ENCODE data around the gene SIX2. TPM values are rescaled to one million over a fixed set of nuclear protein-coding genes. Genes with fewer than 3 reads are reported as not detected.
A peak's percentile ranks its signal among the peaks of the same experiment; 100 is the strongest.
"Not testable (repeated sequence)": the region's sequence is repeated elsewhere in the genome, so short reads cannot be mapped to it uniquely, and the experiment has no call there.

SIX2 gene
- total RNA-seq, result not detected

DNA sequence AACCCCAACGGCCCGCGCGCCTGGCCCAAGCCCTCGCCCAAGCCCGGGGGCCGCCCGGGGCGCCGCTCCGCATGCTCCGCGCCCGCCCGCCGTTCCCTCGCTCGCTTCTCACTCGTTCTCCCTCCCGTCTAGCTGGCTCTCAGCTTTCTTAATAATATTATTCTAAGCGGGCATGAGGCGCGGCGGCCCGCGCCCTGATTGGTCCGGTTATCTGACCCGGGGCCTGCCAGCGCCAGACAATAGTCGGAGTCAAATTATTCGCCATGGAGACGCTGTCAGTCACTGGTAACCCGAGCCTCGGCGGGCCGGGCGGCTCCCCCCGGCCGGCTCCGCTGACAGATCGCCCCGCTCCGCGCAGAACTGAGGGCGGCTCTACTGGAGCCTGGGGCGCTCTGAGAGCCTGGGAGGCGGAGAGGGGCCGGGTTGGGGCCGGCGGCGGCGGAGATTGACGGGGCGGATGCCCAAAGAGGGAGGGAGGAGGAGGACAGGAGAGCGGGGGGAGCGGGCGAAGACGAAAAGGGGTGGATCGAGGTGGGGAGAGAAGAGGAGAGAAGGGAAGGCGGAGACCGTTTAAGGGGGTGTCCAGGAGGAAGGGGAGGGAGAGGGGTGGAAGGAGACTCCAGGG, at the start of gene SIX2:
TSS of gene SIX2 (minus strand) at position 150 of the 625 bp plus-strand sequence. CDS start 342 bp downstream, outside the sequence.
- no peaks in the 10 kb centered on the region for H3K9me3 Mint-ChIP-seq
- no peak within 1 kb of the TSS for H3K27ac Mint-ChIP-seq
- peak within 1 kb of the TSS; percentile 72 for H3K4me3 Mint-ChIP-seq
- peaks cover 90% of the 10 kb centered on the region for H3K27me3 Mint-ChIP-seq
- DNase-seq, result no peak
- no peaks in the 10 kb centered on the region for H3K36me3 Mint-ChIP-seq
- peaks cover 16% of the 10 kb centered on the region for H3K4me1 Mint-ChIP-seq

DNA sequence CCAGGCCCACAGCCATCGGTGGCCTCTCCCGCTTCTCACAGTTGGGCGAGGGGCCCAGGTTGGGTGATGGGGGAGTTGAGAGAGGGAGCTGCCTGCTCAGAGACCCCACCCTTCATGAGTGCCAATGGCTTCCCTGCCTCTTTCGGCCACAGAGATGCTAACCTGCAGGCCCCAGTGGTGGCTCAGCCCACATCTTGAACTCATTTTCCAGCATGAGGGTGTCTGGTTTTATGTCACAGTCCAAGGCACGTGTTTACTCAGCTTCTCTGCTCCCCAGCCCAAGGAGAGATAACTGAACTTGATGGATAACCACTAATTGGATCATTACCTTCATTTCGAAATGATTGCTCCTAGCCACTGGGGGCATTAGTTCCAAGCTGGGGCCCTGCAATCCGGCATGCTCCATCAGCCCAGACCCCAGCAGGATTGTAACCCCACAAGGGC, 45.9 kb upstream of the SIX2 start:
- Mint-ChIP-seq H3K4me1 (no peaks in the 10 kb centered on the region), H3K27ac (no peak overlapping the region), H3K36me3 (no peaks in the 10 kb centered on the region), H3K9me3 (no peaks in the 10 kb centered on the region), H3K27me3 (peaks cover 3% of the 10 kb centered on the region), H3K4me3 (no peak overlapping the region)
- no peak for DNase-seq

DNA sequence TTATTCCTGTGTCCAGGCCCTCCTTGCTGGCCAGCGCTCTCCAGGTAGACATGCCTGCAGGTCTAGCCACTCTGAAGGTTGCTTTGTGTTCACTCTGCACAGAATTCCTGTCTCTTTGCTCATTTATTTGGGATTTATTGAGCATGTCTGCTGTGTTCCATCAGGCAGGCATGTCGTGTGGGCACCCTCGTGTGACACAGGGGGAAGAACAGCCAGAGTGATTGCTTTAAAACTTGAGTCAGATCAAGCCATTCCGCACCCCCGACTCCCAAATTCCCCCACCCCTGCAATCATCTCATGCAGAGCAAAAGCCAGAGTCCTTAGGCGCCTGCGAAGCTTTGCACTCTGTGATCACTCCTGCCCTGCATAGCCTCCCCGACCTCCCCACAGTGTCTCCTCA, 44.7 kb upstream of the SIX2 start:
- no peaks in the 10 kb centered on the region for H3K4me1 Mint-ChIP-seq
- no peak overlapping the region for H3K4me3 Mint-ChIP-seq
- H3K27me3 Mint-ChIP-seq, result peaks cover 3% of the 10 kb centered on the region
- H3K27ac Mint-ChIP-seq, result no peak overlapping the region
- no peaks in the 10 kb centered on the region for H3K36me3 Mint-ChIP-seq
- no peak for DNase-seq
- no peaks in the 10 kb centered on the region for H3K9me3 Mint-ChIP-seq

DNA sequence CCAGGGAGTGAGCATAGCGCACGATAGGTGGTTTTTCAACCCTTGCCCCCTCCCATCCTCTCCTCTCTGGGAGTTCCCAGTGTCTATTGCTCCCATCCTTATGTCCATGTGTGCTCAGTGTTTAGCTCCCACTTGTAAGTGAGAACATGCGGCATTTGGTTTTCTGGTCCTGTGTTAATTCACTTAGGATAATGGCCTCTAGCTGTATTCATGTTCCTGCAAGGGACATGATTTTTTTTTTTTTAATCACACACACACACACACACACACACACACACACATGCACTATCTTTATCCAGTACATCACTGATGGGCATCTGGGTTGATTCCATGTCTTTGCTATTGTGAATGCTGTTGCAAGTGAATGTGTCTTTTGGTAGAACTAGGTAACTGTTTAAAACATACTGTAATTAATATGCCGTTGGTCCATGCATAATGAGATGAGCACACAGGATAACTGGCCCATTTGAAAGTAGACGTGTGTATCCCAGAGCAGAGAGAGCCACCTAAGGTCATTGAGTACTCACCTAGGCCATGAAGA, 43.2 kb upstream of the SIX2 start:
- Mint-ChIP-seq H3K36me3 (no peaks in the 10 kb centered on the region), H3K27ac (no peak overlapping the region), H3K9me3 (no peaks in the 10 kb centered on the region), H3K27me3 (peaks cover 3% of the 10 kb centered on the region), H3K4me3 (no peak overlapping the region), H3K4me1 (no peaks in the 10 kb centered on the region)
- DNase-seq, result no peak

DNA sequence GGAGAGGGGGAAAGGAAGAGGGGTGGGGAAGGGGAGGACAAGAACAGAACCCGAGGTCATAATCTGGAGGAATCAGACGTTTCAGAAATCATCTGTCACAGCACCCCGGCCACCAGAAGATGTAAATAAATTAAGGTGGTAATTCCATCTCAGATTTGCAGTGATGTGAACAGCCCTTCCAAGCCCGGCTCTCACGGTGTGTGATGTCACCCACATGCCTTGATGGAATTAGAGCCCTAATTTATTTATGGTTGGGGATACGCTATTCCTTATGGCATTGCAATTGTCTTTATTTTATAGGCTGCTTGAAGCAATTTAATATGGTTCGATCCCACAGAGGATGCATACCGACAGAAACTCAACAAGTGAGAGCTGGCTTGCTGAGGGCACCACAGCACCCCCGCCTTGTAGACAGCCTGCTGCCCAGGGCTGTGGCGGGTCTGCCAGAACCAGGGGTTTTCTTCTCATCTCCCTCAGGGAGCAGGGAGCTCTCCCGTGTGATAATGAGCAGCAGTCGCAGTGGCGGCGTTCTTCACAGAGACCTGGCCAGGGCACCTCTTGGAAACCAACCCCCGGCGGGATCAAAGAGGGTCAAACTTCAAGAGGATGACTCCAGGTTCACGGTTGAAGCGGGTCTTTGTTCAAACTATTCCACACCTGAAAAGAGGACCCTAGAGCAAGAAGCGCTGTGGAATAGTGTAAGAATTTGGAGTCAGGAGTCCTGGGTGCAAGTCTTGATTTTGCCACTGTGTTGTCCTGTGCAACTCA, 40.5 kb upstream of the SIX2 start:
- Mint-ChIP-seq H3K9me3 (no peaks in the 10 kb centered on the region), H3K36me3 (no peaks in the 10 kb centered on the region), H3K4me1 (no peaks in the 10 kb centered on the region), H3K4me3 (no peak overlapping the region), H3K27me3 (peaks cover 3% of the 10 kb centered on the region), H3K27ac (no peak overlapping the region)
- DNase-seq, result no peak

DNA sequence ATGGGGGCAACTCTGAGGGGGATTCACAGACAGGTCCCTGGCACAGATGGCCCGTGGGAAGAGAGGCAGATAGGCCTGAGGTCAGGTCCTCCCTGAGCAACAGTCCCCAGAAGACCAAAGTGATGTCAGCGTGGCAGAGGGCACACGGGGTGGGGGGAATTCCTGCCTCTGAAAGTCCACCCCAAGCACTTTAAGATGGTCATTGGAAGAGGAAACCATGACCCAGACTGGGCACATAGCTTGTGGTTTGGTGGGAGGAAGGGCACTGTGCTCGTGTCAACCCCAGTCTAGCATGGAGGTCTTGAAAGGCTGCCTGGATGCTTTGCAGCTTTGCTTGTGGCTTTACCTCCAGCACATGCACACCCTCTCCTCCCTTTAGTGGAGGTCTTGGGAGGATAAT, 38.0 kb upstream of the SIX2 start:
- no peak overlapping the region for H3K4me3 Mint-ChIP-seq
- no peak for DNase-seq
- no peak overlapping the region for H3K27ac Mint-ChIP-seq
- peaks cover 8% of the 10 kb centered on the region for H3K27me3 Mint-ChIP-seq
- H3K4me1 Mint-ChIP-seq, result no peaks in the 10 kb centered on the region
- H3K9me3 Mint-ChIP-seq, result no peaks in the 10 kb centered on the region
- H3K36me3 Mint-ChIP-seq, result no peaks in the 10 kb centered on the region

DNA sequence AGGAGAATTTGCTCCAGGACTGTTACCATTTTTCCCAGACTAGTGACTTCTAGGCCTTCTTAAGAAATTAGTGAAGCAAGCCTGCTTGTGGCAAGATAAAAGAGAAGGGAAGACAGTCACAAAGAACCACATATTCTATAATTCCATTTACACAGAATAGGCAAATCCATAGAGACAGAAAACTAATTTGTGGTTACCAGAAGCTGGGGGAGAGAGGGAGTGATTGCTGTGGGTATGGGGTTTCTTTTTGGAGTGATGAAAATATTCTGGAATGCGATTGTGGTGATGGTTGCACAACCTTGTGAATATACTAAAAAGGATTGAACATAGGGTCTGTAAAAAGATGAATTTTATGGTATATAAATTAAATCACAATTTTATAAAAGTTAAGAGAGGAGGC, 37.5 kb upstream of the SIX2 start:
- H3K27me3 Mint-ChIP-seq, result peaks cover 9% of the 10 kb centered on the region

DNA sequence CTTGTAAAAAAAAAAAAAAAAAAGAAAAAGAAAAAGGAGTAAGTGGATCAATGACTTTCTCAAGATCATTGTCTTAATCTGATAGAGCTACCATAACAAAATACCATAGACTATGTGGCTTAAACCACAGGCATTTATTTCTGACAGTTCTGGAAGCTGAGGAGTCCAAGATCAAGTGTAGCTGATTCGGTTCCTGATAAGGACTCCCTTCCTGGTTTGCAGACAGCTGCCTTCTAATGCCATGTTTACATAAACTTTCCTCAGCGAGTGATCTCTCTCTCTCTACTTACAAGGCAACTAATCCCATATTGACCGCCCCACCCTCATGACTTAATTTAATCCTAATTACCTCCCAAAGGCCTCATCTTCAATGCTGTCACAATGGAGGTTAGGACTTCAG, 36.5 kb upstream of the SIX2 start:
- H3K4me3 Mint-ChIP-seq, result no peak overlapping the region
- H3K27me3 Mint-ChIP-seq, result peaks cover 9% of the 10 kb centered on the region
- H3K9me3 Mint-ChIP-seq, result no peaks in the 10 kb centered on the region
- no peaks in the 10 kb centered on the region for H3K4me1 Mint-ChIP-seq
- H3K27ac Mint-ChIP-seq, result no peak overlapping the region
- DNase-seq, result no peak
- H3K36me3 Mint-ChIP-seq, result no peaks in the 10 kb centered on the region

More for the DNA sequence above, 37.5 kb upstream of the SIX2 start:
- Mint-ChIP-seq H3K4me3 (no peak overlapping the region), H3K36me3 (no peaks in the 10 kb centered on the region), H3K9me3 (no peaks in the 10 kb centered on the region), H3K4me1 (no peaks in the 10 kb centered on the region), H3K27ac (no peak overlapping the region)
- no peak for DNase-seq

DNA sequence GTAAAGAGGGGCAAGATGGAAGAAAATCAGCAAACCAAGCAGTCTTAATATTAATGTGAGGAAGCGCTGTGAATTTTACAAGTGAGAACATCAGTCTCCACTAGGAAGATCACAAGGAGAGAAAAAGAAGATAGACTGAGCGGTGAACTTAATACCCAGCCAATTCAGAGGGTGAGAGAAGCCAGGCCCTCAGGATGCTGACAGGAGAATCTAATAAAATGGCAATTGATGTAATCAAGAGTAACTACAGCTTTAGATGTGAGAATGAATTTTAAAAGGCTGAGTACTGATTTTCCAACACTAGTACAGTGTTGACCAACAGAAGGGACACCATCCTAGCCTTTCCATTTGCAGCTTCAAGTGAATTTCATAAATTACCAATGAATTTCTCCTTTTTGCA, 35.7 kb upstream of the SIX2 start:
- Mint-ChIP-seq H3K4me1 (no peaks in the 10 kb centered on the region), H3K27ac (no peak overlapping the region)

DNA sequence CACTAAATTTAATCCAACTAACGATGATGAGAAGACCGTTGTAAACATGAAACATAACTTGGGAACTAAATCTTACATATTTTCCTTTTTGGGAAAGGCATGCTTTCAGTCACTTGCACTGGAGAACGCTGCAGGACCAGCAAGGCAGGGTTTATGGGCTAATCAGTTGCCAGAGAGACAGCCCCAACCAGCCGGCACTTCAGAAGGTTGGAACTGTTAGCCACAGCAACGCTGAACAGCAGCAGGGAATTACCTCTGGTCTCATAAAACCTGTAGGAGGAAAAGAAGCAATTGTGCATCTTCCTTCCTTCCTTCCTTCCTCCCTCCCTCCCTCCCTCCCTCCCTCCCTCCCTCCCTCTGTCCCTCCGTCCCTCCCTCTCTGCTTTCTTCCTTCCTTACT, 33.9 kb upstream of the SIX2 start:
- no peak overlapping the region for H3K4me3 Mint-ChIP-seq
- no peak overlapping the region for H3K27ac Mint-ChIP-seq
- DNase-seq, result no peak
- H3K4me1 Mint-ChIP-seq, result no peaks in the 10 kb centered on the region
- peaks cover 12% of the 10 kb centered on the region for H3K27me3 Mint-ChIP-seq
- no peaks in the 10 kb centered on the region for H3K9me3 Mint-ChIP-seq
- no peaks in the 10 kb centered on the region for H3K36me3 Mint-ChIP-seq

More for the DNA sequence above, 35.7 kb upstream of the SIX2 start:
- no peaks in the 10 kb centered on the region for H3K9me3 Mint-ChIP-seq
- no peak overlapping the region for H3K4me3 Mint-ChIP-seq
- DNase-seq, result no peak
- H3K27me3 Mint-ChIP-seq, result peaks cover 9% of the 10 kb centered on the region
- no peaks in the 10 kb centered on the region for H3K36me3 Mint-ChIP-seq

DNA sequence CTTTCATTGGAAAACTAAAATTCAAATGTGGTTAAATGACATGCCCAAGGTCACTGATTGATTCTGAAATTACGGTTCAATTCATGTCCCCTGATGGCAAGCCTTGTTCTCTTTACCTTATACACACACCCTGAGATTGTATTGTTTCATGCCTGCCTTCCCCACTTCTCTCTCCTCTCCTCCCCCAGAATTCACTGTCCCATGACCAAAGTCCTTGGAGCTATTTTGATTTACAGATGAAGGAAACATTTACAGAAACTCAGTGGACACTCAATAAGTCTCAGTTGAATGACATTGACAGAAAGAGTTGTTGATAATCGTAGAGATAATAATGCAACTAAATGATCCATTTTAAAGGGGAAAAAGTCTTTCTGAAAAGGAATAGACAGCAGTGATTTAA, 33.1 kb upstream of the SIX2 start:
- DNase-seq, result no peak
- peaks cover 12% of the 10 kb centered on the region for H3K27me3 Mint-ChIP-seq
- H3K36me3 Mint-ChIP-seq, result no peaks in the 10 kb centered on the region
- no peaks in the 10 kb centered on the region for H3K9me3 Mint-ChIP-seq
- H3K4me3 Mint-ChIP-seq, result no peak overlapping the region
- H3K27ac Mint-ChIP-seq, result no peak overlapping the region
- H3K4me1 Mint-ChIP-seq, result no peaks in the 10 kb centered on the region

DNA sequence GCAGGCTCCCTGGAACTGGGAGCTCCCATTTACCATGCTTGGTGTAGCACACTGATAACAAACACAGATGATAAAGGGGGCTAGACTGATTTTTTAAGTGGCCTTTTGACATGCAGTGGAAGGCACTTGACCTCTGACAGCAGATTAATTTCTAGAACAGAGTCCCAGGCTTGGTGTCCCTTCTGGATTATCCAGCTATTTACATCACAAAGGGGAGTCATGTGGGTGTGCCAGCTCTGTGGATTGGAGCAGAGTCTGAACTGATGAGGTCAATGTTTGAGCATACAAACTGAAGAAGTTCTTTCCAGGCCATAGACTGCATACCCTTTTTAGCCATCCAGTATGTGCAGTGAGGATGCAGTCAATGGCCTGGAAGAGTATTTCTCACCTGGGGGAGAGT, 31.5 kb upstream of the SIX2 start:
- no peaks in the 10 kb centered on the region for H3K4me1 Mint-ChIP-seq

DNA sequence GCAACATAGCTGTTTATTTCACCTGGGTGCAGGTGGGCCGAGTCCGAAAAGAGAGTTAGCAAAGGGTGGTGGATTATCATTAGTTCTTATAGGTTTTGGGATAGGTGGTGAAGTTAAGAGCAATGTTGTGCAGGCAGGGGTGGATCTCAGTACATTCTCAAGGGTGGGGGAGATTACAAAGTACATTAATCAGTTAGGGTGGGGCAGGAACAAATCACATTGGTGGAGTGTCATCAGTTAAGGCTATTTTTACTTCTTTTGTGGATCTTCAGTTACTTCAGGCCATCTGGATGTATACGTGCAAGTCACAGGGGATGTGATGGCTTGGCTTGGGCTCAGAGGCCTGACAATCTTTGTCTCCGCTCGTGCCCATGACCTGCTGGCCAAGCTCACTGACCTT, 30.6 kb upstream of the SIX2 start:
- peaks cover 12% of the 10 kb centered on the region for H3K27me3 Mint-ChIP-seq
- not testable (repeated sequence) for H3K36me3 Mint-ChIP-seq, H3K4me3 Mint-ChIP-seq, H3K4me1 Mint-ChIP-seq, H3K27ac Mint-ChIP-seq, H3K9me3 Mint-ChIP-seq, DNase-seq

More for the DNA sequence above, 31.5 kb upstream of the SIX2 start:
- Mint-ChIP-seq H3K27ac (no peak overlapping the region), H3K4me3 (no peak overlapping the region), H3K36me3 (no peaks in the 10 kb centered on the region), H3K27me3 (peaks cover 12% of the 10 kb centered on the region), H3K9me3 (no peaks in the 10 kb centered on the region)
- DNase-seq, result no peak

DNA sequence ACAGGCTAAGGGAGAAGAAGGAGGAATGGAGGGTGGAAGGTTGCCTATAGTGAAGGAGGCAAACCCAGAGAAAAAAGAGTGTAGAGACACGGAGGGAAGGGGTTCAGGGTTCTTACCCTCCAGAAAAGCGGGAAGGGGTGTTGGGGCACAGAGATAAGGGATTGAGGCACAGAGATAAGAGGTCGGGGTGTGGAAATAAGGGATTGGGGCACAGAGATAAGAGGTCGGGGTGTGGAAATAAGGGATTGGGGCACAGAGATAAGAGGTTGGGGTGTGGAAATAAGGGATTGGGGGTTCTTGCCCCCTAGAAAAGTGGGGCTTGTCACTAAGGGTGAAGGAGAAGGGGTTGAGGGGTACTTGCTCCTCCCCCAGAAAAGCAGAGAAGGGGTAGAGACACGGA, 29.6 kb upstream of the SIX2 start:
- not testable (repeated sequence) for H3K27ac Mint-ChIP-seq, H3K36me3 Mint-ChIP-seq, H3K4me1 Mint-ChIP-seq, DNase-seq, H3K9me3 Mint-ChIP-seq, H3K4me3 Mint-ChIP-seq
- H3K27me3 Mint-ChIP-seq, result peaks cover 14% of the 10 kb centered on the region

DNA sequence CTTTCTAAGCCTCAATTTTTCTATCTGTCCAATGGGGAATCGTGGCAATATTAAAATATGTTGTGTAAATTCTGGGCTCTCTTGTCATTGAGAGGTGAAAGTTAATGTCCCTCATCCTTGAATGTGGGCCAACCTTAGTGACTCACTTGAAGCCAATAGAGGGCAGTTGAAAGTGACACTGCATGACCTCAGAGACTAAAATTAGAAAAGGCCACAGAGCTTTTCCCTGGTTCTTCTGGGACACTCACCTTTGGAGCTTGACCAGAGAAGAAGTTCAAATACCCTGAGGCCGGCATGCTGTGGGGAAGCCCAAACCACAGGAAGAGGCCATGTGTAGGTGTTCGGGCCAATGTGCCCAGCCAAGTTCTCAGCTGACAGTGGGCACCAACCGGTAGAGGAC, 24.1 kb upstream of the SIX2 start:
- Mint-ChIP-seq H3K36me3 (no peaks in the 10 kb centered on the region), H3K4me3 (no peak overlapping the region), H3K9me3 (no peaks in the 10 kb centered on the region), H3K4me1 (no peaks in the 10 kb centered on the region), H3K27ac (no peak overlapping the region), H3K27me3 (peaks cover 27% of the 10 kb centered on the region)
- DNase-seq, result no peak

DNA sequence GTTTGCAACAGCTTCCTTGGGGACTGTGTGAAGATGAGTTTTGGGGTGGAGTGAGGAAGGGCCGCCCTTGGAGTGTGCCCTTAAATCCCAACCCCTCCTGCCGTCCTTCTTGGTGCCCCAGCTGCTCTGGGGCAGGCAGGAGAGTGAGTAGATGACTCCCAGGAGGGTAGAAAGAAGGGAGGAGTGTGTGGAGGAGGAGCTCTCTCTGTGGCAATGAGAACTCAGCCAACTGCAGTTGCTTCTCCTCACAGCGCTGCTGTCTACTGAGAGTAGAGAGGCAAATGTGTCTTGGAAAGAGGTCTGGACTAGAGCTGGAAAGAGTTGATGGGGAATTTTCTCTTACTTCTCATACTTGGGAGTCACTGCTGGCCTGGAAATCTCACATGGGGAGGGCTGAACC, 21.8 kb upstream of the SIX2 start:
- Mint-ChIP-seq H3K27me3 (peaks cover 34% of the 10 kb centered on the region), H3K36me3 (no peaks in the 10 kb centered on the region), H3K27ac (no peak overlapping the region), H3K9me3 (no peaks in the 10 kb centered on the region), H3K4me1 (no peaks in the 10 kb centered on the region), H3K4me3 (no peak overlapping the region)
- no peak for DNase-seq
